Skin of body (tissue), 2 donors: ENCODE measurements around the gene ITFG1. TPM values are rescaled to one million over a fixed set of nuclear protein-coding genes. Genes with fewer than 3 reads are reported as not detected.
"Not testable (repeated sequence)": the region's sequence is repeated elsewhere in the genome, so short reads cannot be mapped to it uniquely, and the experiment has no call there.

Experiments
- DNase-seq: peaks from one replicate; lab custom pipeline; 2025; lab: John Stamatoyannopoulos, UW
- total RNA-seq: library from RNA; depleted of rRNA; stranded (reverse); fragments of >200 nt; gene quantifications from one replicate; pipeline ENCODE4 v1.2.3, GENCODE V29; 2014

ITFG1 gene
- total RNA-seq, 1 donor from 2014 or later, result 55.6 TPM

DNA sequence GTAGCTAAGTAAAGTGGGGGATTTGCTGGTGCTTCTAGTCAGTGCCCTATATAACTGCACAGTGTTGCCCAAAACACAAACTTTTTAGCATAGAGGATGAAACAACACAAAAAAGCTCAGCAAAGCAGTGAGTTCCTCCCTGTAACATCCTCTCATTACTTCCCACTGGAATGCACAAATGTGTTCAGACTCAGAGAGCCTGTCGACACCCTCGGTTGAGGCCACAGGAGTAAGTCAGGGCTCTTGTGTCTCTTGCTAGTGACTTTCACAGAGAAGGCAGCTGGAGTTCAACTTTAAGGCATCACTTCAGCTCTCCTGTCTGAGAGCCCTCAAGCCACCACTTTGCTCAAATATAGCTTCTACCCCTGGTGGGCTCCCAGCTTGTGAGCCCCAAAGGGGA lies 209.9 kb downstream of the ITFG1 start:
- no peak for DNase-seq

DNA sequence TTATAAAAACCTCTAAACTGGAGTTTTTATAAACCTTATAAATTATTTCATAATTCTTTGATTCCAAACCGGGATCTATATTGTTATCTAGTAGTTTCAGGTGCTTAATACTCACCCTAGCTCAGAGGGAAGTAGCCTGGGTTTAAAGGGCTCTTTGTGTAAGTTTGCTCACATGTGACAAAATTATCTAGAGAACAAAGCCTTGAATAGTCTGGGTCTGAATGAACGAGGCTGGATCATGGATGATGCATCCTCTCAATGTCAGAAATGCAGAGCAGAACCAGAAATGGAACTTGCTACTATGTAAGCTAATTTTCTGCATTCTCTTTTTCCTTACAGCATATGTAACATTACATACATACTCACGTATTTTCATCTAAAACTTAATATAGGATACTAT lies 213.2 kb downstream of the ITFG1 start:
- no peak for DNase-seq

DNA sequence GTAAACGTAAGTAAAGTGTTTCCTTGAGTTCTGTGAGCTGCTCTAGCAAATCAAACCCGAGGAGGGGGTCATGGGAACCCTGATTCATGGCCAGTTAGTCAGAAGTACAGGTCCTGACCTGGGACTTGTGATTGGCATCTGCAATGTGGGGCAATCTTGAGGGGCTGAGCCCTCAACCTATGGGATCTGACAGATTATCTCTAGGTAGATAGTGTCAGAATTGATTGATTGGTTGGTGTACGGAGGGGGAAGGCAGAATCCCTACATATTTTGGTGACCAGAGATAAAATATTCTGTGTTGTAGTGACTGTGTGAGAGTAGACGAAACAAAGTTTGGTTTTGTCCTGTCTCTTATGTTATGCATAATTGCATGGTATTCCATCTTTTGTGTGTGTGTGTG lies 216.7 kb downstream of the ITFG1 start:
- no peak for DNase-seq

DNA sequence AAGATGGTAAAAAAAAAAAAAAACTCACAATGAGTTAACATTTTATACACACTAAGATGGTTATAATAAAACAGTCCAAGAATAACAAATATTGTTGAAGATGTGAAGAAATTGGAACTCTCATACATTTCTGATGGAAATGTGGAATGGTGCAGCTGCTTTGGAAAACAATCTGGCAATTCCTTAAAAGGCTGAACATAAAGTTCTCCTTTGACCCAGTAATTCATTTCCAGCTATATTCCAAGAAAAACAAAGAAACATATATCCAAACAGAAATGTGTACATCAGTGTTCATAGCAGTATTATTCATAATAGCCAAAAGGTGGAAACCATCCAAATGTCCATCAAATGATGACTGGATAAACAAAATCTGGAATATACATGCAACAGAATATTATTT lies 219.8 kb downstream of the ITFG1 start:
- no peak for DNase-seq

DNA sequence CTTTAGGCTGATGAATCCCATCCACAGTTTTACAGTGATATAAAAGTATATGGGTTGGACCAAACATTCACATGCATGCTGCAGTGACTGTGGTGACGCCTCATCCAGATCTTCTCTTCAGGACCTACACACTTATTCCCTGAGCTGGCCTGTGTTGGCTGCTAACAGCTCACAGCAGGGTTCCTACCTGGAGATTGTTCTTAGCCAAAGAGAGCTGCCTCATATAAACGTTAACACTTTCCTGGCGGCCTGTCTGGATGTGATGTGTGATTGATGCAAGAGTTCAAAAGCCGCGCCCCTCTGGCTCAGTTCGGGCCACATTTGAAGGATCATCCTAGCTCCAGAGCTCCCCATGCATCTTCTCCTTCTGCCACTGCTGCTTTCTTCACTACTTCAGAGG lies 224.1 kb downstream of the ITFG1 start:
- DNase-seq, result no peak

DNA sequence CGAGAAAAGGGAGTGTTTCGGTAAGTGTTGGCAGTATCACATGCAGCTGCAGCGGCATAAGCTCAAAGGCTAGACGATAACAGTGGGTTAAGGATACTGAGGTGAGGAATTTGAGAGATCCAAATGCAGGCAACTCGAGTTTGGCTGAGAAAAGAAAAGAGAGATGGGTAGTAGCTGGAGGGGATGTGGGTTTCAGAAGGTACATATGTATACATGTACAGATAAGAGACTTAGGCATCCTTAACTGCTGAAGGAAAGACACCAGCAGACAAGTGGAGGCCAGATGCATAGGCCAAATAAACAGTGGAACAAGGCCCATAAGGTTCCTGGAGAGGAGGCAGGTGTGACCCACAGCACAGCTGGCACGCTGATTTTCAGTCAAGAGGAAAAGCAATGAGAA lies 230.6 kb downstream of the ITFG1 start:
- no peak for DNase-seq

DNA sequence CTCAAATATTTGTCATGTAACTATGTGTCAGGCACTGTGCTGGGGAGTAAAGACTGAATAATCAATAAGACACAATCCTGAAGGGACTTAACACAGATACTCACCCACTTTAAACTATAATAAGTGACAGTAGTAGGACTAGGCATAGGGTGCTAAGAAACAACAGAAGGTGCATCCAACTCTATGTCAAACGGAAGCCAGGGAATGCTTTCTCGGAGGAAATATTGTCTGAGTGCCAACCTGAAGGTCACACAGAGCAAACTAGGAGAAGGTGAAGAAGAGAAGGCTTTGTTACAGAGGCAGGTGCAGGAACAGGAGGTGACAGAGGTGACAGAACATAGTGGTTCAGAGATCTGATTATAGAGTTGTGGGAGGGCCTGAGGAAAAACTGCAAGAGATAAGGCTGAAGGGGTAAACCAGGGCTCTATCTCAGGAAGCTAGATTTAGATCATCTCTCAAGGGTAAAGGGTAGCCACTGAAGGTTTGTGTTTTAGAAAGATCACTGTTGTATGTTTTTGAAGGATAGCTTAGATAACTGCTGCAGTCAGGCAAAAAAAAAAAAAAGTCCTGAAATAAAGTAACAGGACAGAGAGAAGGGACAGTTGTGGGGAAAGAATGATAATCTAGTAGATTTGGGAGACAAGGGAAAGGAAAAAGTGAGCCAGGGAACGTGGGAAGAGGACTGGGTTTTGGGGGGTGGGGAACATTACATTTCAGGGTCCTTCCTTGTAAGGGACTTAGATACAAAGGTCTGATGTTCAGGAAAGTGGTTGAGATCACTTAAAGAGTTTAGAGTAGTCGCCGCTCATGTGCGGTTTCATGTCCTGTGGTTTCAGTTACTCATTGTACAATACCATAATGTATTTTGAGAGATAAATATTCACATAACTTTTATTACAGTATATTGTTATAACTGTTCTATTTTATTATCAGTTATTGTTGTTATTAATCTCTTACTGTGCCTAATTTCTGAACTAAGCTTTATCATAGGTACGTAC lies 231.5 kb downstream of the ITFG1 start:
- no peak for DNase-seq

DNA sequence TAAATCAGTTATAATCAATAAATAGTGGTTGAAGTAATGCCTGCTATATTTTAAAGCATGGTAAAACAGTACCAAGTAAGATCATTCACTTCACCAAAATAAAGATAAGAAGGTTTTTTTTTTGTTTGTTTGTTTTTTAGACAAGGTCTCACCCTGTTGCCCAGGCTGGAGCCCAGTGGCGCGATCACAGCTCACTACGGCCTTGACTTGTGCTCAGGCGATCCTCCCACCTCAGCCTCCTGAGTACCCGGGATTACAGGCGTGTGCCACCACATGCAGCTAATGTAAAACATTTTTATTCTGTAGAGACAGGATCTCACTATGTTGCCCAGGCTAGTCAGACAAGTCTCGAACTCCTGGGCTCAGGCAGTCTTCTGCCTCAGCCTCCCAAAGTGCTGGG lies 232.6 kb downstream of the ITFG1 start:
- no peak for DNase-seq

DNA sequence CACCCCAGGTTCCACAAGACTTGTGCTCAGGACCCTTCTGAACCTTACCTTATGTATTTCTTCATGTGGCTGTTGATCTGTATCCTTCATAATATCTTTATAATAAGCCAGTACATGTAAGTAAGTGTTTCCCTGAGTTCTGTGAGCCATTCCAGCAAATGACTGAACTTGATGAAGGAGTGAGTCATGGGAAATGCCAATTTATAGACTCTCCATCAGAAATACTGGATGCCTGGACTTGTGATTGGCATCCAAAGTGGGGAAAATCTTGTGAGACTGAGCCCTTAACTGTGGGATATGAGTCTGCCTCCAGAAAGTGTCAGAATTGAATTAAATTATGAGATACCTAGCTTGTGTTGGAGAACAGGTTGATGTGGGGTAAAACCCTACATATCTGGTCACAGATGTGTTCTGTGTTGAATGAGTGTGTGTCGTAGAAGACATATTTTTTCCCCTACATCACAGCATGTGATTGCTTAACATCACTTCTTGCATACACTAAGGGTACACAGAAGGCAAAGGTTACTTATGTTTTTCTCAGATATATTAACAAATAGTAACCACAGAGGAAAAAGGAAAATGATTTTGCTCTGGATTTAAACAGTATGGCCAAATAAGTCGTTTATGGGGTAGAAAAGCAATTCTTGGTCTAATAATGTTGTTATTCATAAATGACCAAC lies 247.0 kb downstream of the ITFG1 start:
- DNase-seq, result no peak

DNA sequence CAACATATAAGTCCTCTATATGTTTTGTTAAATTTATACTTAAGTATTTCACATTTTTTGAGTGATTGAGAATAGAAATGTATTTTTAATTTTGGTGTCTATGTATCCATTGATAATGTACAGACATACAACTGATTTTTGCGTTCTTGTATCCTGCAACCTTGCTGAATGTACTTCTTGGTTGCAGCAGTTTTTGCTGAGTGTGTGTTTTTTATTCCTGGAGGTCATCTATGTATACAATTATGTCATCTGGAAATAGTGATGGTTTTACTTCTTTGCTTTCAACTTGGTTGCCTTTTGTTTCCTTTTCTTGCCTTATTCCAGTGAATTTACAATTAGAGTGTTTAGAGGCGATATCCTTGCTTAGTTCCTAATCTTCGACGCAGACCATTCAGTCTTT lies 249.6 kb downstream of the ITFG1 start:
- DNase-seq, result no peak

DNA sequence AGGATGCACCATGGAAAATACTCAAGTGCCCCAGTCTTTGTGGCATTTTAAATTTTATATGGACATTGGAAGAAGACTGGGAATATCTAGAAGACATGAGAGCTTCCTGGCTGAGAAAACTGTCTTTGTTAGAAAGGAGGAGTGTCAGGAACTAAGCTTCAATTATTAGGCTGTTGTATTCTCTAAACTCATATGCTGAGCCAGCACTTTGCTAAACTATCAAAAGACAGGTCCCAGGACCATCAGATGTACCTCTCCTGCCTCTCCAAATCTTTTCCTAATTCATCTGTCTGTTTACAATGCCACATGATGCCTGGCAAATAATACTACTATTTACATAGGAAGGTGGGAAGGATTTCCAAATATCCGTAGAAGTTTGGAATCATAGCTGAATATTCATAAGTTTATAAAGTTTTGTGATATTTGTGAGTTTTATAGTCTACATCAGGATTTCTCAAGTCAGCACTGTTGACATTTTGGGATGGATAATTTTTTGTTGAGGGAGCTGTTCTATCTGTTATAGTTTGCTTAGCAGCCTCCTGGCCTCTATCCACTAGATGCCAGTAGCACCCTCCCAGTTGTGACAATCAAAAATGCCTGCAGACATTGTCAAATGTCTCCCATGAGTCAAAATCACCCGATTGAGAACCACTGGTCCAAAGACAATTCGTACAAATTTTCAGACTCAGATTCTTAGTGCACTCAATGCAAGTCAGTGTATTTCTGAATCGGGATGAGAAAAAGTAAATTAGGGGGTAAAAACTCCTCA lies 255.9 kb downstream of the ITFG1 start:
- no peak for DNase-seq

DNA sequence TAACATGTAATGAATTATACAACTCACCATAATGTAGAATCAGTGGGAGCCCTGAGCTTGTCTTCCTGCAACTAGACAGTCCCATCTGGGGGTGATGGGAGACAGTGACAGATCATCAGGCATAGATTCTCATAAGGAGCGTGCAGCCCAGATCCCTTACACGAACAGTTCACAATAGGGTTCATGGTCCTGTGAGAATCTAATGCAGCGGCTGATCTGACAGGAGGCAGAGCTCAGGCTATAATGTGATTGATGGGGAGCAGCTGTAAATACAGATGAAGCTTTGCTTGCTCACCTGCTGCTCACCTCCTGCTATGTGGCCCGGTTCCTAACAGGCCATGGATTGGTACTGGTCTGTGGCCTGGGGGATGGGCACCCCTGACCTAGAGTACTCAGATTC lies 257.4 kb downstream of the ITFG1 start:
- DNase-seq, result not testable (repeated sequence)

DNA sequence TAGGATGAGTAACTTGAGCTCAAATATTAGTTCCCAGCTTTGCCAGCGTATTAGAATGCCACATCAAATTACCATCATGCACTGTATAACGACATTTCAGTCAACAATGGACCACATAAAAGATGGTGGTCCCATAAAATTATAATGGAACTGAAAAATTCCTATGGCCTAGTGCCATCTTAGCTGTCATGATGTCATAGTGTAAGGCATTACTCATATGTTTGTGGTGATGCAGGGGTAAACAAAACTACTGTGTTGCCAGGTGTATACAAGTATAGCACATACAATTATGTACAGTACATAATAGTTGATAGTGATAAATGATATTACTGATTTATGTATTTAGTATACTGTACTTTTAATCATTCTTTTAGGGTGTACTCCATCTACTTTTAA lies 262.7 kb downstream of the ITFG1 start:
- no peak for DNase-seq

DNA sequence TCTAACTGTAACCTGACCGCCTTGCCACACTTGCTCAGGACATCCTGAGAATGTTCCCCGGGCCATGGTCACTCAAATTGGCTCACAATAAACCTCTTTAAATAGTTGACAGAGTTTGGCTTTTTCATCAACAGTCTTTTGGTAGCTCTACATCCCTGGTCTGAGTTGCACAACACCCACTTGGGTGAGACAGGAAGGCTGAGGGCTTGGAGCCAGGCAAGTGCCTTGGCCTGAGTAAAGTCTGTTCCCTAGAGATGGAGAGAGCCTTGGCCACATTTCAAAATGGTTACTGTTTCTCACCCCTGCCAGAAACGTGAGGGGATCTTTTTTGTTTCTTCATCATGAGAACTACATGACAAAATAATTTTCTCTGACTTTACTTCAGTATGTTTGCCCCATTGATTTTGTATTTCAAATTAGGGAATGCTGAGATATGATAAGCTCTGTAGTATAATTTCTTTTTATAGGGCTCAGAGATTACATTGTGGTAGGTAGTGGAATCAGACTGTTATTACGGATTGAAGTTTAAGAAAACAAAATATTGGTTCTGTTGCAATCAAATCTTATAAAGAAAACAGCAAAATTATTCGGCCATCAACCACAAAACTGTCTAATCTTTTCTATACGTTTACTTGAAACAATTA lies 263.2 kb downstream of the ITFG1 start:
- DNase-seq, result no peak

DNA sequence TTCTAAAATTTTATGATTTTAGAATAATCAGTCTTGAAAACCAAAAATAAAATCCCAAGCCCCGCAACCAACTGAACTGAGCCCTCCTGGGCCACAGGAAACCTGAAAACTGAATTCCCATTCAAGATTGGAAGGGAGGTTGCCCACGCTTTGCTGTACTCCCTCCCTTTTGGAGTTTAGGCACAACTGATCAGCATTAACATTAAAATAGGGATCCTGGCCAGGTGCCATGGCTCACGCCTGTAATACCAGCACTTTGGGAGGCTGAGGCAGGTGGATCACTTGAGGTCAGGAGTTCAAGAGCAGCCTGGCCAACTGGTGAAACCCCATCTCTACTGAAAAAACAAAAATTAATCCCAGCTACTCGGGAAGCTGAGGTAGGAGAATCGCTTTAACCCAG lies 264.4 kb downstream of the ITFG1 start:
- DNase-seq, result no peak

DNA sequence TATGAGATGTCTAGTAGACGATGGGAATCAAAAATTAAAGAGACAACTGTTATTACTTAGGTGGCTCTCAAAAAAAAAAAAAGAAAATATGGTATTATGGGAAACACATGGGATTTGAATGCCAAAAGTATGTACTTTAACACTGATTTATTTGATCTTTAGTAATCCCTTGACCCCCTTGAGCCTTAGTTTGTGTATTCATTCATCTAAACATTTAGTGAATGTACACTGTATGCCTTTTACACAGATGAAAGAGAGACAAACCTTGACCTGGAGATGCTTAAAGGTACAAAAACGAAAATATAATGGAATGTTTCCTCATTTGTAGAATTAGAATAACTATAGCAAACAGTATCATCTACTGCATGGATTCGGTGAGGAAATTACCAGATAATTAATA lies 278.5 kb downstream of the ITFG1 start:
- no peak for DNase-seq

DNA sequence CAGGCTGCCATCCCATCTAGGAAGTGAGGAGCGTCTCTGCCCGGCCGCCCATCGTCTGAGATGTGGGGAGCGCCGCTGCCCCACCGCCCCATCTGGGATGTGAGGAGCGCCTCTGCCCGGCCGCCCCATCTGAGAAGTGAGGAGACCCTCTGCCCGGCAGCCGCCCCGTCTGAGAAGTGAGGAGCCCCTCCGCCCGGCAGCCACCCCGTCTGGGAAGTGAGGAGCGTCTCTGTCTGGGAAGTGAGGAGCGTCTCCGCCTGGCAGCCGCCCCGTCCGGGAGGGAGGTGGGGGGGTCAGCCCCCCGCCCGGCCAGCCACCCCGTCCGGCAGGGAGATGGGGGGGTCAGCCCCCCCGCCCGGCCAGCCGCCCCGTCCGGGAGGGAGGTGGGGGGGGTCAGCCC lies 279.8 kb downstream of the ITFG1 start:
- not testable (repeated sequence) for DNase-seq

DNA sequence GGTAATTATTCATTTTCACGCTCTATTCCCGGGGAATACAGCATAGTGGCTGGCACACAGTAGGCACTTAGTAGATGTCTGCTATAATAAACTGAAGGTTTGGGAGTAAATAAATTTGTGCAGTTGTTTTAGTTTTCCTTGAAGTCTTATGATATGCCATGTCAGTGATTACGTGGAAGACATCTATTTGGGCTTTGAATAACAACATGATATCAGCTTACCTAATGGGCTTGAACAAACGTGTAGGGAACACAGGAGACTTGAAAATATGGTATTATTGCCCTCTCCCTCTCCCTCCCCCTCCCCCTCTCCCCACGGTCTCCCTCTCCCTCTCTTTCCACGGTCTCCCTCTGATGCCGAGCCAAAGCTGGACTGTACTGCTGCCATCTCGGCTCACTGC lies 280.8 kb downstream of the ITFG1 start:
- no peak for DNase-seq

DNA sequence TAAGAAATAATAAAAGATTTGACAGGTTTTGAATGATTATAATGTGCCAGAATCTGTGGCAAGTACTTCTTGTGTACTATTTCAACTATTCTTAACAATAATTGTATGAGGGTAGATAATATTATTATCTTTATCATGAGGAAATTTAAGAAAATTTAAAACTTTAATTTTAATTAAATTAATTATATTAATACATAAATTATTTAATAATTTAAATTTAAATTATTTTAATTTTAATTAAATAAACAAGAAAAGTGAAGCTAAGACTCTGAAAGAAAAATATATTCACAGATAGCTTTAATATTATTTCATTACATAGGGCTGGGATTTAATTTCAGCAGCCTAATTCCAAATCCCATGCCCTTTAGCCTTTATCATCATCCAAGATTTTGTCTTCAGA lies 285.7 kb downstream of the ITFG1 start:
- no peak for DNase-seq

DNA sequence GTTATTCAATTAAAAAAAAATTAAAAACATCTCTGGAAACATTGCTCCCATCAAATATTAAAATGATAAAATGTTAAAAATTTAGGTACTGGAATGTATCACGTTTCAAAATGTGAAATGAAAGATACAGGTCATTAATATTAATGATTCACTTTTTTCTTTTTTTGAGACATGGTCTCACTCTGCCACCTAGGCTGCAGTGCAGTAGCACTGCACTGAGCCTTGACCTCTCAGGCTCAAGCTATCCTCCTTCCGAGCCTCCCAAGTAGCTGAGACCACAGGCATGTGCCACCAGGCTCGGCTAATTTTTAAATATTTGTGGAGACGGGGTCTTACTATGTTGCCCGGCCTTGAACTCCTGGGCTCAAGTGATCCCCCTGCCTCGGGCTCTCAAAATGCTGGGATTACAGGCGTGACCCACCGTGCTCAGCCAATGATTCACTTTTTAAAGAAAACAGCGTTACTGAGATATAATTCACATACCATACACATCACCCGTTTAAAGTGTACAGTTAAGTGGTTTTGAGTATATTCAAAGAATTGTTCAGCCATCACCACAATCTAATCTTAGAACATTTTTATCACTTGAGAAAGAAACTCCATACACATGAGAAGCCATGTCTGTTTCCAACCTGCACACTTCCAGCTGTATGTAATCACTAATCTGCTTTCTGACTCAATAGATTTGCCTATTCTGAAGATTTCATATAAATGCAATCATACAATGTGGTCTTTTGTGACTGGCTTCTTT lies 298.0 kb downstream of the ITFG1 start:
- DNase-seq, result no peak

DNA sequence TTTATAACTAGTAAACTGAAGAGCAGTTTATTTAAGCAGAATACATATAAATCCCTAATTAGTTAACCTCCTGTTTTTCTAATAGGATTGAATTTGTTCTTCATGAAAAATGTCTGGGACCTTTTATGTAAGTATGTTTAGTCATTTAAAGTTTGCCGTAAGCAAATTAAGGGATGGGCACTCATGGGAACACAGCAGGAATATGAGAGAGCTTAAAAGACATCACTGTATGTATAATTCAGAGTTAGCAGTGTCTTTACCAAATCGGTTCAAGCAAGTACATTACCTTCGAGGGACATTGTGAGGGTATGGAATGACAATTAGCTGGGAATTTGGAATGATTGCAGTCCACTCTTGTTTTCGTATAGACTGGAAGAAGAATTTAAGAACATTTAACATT lies 299.4 kb downstream of the ITFG1 start:
- no peak for DNase-seq
